Eye (tissue), 1 donor: ENCODE data around the gene SORBS1.

Experiments used
- DNase-seq: peaks from one replicate; pipeline ENCODE4 v3.0.0-alpha.2; 2015

Gene SORBS1

GRCh38 chr10:95457319-95457886 lies 103.8 kb downstream of the SORBS1 start:
- no peak for DNase-seq

DNA sequence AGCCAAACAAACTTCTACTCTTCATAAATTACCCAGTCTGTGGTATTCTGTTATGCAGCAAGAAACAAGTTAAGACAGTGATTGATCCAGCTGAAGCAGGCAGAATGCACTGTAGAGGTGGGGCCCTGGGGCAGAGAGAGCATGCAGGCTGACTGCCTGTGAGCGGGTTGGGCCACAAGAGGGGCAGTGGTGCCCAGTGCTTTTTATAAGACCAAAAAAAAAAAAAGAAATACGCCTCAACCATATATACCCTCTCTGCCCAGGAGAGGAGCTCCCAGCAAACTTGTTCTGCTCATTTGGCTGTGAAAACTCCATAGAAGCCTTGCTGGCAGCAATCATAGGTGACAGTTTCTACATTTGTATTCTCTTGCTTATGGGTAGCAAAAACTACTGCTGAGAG lies 104.7 kb downstream of the SORBS1 start:
- no peak for DNase-seq

- no peak for DNase-seq
Observed at GRCh38 chr10:95454940-95455339, 106.2 kb downstream of the SORBS1 start.

- DNase-seq: no peak
Observed at GRCh38 chr10:95454356-95454755, 106.8 kb downstream of the SORBS1 start.

GRCh38 chr10:95451568-95452524 lies 109.3 kb downstream of the SORBS1 start:
- peak; percentile 27 for DNase-seq

- no peak for DNase-seq
Observed at GRCh38 chr10:95451150-95451549, 110.0 kb downstream of the SORBS1 start.

GRCh38 chr10:95450188-95450587 lies 111.0 kb downstream of the SORBS1 start:
- no peak for DNase-seq

GRCh38 chr10:95447685-95448084 lies 113.5 kb downstream of the SORBS1 start:
- peak; percentile 57 for DNase-seq

DNA sequence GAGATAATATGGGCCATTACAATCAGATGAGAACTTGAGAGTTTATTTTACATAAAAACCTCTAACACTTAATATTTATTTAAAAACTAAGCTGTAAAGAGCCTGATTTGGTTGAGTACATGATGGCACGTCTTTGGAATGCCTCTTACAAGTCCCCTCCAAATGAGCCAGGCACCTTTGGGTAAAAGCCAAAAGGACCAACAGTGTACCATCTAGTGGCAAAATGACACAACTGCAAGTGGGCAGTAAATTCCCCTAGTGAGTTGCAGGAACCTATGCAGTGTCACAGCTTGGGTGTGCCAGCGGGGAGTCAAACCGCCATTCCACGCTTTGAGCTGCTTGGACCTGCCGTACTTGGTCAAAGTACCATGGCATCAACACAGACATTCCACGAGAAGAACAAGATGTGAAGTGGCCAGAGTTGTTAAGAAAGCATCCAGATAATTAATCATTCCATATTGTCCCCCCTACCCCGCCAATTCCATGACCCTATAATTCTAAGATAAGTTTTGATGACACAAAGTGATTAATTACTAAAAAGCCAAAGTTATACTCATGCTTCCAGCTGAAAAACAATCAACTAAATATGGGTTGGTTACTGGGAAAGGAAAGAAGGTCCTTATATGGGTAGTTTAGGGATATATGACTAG lies 115.2 kb downstream of the SORBS1 start:
- DNase-seq: peak; percentile 58

DNA sequence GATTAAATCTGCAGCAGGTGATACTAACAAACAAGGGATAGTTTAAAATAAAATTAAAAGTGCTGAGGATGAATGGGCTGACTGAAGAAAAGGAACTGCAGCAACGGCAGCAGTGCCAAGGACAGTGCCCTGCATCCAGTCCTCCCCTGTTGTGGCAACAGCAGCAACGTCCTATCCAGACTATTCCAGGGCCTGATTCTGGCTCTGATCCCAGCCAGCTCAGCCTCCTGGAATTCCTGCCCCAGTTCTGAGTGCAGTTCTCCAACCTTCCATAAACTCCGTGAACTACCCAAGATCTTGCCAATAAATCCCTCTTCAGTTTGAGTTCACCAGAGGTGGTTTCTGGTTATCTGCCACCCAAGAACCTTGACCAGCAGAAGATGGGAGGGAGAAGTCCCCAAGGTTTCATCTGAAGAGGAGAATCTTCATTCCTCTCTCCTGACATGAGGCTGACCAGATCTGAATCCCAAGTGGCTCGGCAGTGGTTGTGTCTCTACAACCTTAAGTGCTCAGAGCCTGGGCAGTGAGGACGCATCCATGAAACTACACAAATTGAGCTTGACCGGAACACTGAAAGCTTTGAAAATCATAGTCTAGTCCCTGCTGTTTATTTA lies 115.8 kb downstream of the SORBS1 start:
- DNase-seq: no peak

DNA sequence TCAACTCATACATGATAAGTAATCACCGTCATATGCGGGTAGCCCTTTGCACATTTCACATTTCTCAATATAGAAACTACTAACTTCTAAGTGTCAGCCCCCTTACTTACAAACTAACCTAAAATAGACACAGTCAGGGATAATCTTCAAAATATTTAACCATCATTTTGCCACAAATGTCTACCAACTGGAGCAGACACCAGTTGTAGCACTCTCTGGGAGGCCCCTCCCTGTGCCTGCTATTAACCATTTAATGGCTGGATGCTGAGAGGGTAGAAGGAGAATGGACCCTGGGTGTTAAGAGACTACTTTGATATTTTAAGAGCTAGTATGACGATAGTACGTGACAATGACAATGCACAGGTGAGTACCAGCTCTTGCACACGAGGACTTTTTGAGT lies 116.4 kb downstream of the SORBS1 start:
- no peak for DNase-seq

DNA sequence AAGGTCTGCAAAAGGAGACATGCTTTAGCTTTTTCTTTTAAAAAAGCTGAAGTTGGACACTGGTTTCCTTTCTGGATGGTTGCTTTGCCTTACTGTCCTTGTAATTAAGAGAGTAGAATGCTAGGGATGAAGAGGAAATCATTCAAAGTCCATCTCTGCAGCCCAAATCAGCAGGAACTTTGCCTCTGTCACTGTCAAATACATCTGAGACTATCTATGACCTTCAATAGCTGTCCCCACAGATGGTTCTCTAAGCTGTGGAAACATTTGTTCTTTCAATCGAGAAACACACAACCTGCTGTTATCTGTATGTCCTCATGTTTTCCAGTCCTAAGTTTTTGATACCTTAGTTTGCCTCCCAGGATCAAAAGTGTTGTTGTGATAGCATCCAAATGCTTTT lies 117.5 kb downstream of the SORBS1 start:
- no peak for DNase-seq

DNA sequence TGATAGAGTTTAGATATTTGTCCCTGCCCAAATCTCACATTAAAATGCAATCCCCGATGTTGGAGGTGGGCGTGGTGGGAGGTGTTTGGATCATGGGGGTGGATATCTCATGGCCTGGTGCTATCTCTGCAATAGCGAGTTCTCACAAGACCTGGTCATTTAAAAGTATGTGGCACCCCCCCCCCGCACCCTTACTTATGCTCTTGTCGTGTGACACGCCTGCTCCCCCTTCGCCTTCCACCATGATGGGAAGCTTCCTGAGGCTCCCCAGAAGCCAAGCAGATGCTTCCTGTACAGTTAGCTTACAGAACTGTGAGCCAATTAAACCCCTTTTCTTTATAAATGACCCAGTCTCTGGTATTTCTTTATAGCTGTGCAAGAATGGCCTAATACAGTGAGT lies 118.8 kb downstream of the SORBS1 start:
- no peak for DNase-seq

GRCh38 chr10:95441547-95441923 lies 119.6 kb downstream of the SORBS1 start:
- no peak for DNase-seq

DNA sequence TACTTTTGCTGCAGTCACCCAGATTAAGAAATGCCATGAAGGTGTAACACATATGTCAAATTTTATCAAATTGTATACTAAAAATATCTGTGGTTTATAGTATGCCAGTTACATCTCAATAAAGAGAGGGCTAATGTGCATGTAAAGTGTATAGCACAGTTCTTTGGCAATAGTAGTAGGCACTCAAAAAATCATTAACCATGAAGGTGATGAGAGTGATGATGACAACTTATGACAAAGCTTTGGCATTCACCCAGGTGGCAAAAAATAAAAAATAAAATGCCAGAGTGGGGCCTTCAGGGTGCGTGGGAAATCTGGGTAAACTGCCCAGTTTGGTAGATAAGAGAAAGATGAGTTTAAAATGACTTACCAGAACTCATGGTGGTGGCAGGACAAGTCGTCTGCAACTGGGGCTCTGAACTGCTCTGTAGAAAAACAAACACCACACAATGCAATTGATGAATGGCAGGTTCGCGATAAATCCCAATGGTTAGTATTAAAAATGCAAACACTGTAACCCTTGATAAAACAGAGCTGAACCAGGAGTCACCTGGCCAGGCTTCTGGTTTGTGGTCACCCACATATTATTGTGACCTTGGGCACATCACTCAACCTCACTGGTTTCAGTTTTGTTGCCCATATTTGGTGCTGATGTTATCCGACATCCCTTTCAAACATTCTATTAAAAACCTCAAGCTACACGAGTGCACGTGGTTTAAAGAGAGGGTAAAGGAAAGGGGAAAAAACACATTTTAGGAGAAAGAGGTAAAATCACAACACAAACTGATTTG lies 120.2 kb downstream of the SORBS1 start:
- DNase-seq: no peak

DNA sequence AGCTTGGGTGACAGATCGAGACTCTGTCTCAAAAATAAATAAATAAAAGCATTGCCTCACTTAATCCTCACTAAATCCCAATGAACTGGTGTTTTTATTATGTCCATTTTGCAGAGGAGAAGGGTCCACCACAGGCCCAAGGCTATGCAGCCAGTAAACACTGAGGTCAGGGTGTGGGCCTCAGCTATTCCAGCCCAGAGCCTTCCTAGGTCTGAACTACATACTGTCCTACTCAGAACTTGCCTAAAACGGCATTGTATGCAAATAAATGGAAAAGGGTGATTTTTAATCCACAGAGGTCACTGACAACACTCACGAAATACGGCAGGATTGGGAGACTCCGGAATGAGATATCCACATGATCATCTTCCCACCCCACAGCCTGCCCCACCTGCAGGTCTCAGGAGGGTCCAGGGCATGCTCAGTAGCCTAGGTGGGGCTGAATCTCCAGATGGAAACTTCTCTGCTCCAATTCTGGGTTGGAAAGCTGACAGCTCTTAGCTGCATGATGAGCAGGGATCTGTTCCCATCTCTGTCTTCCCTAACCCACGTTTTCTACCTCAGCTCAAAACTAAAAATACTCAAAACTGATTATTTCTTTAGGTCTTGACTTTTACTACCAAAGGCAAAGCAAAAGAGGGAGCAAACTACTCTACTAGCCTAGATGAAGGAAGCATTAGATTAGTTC lies 121.0 kb downstream of the SORBS1 start:
- no peak for DNase-seq

DNA sequence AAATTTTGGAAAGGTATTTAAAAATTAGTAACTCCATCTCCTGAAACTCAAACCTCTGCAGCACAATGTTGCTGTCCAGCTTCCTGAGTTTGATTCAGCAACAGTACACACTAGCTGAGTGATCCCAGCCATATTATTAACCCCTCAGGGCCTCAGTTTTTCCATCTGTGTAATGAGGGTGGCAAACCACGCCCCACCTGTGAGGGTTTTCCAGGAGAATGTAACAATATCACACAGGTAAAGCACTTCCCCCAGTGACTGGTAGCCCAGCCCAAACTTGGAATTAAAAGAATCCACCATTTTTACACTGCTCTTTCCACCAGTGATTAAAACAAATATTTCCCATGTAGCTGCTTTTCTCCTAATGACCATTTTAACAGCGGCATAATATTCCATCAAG lies 122.4 kb downstream of the SORBS1 start:
- DNase-seq: no peak

DNA sequence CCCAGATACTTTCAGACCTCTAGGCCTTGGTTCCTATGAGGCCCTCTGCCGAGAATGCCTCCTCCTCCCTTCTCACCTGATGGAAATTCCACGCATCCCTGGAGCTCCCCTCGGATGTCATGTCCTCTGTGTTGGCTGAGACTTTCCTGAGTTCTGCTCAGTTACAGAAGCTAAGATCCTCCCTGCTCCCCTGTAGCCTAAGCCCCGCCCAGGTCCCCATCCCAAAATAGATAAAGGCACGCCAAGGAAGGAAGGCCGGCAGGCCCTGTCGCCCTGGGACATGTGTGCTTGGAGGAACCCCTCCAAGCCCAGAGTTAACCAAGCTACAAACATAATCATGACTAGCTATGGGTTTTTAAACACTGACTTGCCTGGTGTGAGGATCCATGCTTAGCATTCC lies 123.5 kb downstream of the SORBS1 start:
- DNase-seq: no peak

GRCh38 chr10:95435548-95436279 lies 125.5 kb downstream of the SORBS1 start:
- DNase-seq: no peak

GRCh38 chr10:95434583-95434982 lies 126.6 kb downstream of the SORBS1 start:
- DNase-seq: peak; percentile 21

DNA sequence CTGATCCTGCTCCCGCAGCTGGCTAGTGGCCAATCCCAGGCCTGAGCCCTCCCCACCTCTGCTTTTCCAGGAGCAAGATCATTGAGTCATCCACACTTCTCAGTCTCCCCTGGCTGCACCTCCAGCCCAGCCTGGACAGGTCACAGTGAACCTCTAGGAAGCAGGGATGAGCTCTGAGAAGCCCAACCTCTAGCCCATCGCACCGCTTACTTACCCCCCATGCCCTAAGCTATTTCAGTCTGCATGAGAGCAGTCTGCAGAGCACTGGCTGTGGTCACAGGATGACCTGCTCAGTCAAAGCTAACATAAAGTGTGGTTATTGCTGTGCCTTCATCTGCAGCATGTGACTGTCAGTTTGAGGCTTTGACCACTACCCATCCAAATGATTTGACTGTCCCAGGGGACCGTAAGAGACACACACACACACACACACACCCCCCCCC lies 129.2 kb downstream of the SORBS1 start:
- DNase-seq: no peak
